CD4-positive, alpha-beta T cell treated with Interleukin-15 for 4 hours (primary cell): Measurements from ENCODE around the gene ERP29.
"Not testable (repeated sequence)": the region's sequence is repeated elsewhere in the genome, so short reads cannot be mapped to it uniquely, and the experiment has no call there.

ENCODE experiments used
- DNase-seq: peaks from one replicate; pipeline ENCODE4 v3.0.0-alpha.2; 2020; ENCODE audit warnings: low spot score

ERP29 gene

GRCh38 chr12:112035219-112035785, 22.1 kb downstream of the ERP29 start:
- no peak for DNase-seq

GRCh38 chr12:112036614-112037013, 23.4 kb downstream of the ERP29 start:
- not testable (repeated sequence) for DNase-seq

GRCh38 chr12:112046003-112046402, 32.8 kb downstream of the ERP29 start:
- no peak for DNase-seq

- no peak for DNase-seq
Observed at GRCh38 chr12:112049351-112049750, 36.1 kb downstream of the ERP29 start.

- DNase-seq = no peak
Observed at GRCh38 chr12:112061137-112061536, 47.9 kb downstream of the ERP29 start.

- DNase-seq = no peak
Observed at GRCh38 chr12:112063273-112063672, 50.0 kb downstream of the ERP29 start.

- DNase-seq = no peak
Observed at GRCh38 chr12:112066566-112066965, 53.3 kb downstream of the ERP29 start.
